Bronchial epithelial cell (primary cell): ENCODE results near the gene WDR18. TPM values are rescaled to one million over a fixed set of nuclear protein-coding genes. Genes with fewer than 3 reads are reported as not detected.
A peak's percentile ranks its signal among the peaks of the same experiment; 100 is the strongest.

Source experiments
- DNase-seq: peaks from one replicate; pipeline ENCODE4 v3.0.0-alpha.2; 2010; ENCODE audit warnings: low read depth
- FAIRE-seq: peaks from 2 replicates; lab custom pipeline; 2011; peaks lifted over from hg19 to GRCh38; lab: Jason Lieb, UNC
- H3K27me3 ChIP-seq: 2 replicates; pipeline ENCODE4 v1.5.1; 2011; ENCODE audit warnings: low read length; ENCODE audit not compliant: control insufficient read depth, insufficient read depth
- H3K36me3 ChIP-seq: 2 replicates; pipeline ENCODE4 v1.5.1; 2011; ENCODE audit warnings: low read length; ENCODE audit not compliant: control insufficient read depth, insufficient read depth
- H3K4me3 ChIP-seq: 2 replicates; pipeline ENCODE4 v1.5.1; 2011; ENCODE audit warnings: mild to moderate bottlenecking, low read depth, low read length, control low read depth
- total RNA-seq: library from RNA; depleted of rRNA; stranded (reverse); fragments of >200 nt; gene quantifications from 2 replicates; pipeline ENCODE4 v1.2.1, GENCODE V29; 2014
- TF ChIP-seq, protein P1 (sequence below): IDR thresholded peaks from 2 replicates; pipeline ENCODE4 v1.5.1; 2011; ENCODE audit warnings: mild to moderate bottlenecking, moderate library complexity, low read length, control low read depth, inconsistent platforms; ENCODE audit not compliant: insufficient read depth, severe bottlenecking

The WDR18 gene
- total RNA-seq, 1 donor from 2014 or later, result 36.3 TPM

- peak overlapping the region; percentile 96 for H3K4me3 ChIP-seq
- DNase-seq (peak; percentile 16), FAIRE-seq (no peak)
- TF ChIP-seq, protein P1, sequence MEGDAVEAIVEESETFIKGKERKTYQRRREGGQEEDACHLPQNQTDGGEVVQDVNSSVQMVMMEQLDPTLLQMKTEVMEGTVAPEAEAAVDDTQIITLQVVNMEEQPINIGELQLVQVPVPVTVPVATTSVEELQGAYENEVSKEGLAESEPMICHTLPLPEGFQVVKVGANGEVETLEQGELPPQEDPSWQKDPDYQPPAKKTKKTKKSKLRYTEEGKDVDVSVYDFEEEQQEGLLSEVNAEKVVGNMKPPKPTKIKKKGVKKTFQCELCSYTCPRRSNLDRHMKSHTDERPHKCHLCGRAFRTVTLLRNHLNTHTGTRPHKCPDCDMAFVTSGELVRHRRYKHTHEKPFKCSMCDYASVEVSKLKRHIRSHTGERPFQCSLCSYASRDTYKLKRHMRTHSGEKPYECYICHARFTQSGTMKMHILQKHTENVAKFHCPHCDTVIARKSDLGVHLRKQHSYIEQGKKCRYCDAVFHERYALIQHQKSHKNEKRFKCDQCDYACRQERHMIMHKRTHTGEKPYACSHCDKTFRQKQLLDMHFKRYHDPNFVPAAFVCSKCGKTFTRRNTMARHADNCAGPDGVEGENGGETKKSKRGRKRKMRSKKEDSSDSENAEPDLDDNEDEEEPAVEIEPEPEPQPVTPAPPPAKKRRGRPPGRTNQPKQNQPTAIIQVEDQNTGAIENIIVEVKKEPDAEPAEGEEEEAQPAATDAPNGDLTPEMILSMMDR, result no peak
- peaks cover 14% of the 10 kb centered on the region for H3K36me3 ChIP-seq
- H3K27me3 ChIP-seq, result no peaks in the 10 kb centered on the region
Observed at GRCh38 chr19:1027650-1028061, 43.5 kb downstream of the WDR18 start.

DNA sequence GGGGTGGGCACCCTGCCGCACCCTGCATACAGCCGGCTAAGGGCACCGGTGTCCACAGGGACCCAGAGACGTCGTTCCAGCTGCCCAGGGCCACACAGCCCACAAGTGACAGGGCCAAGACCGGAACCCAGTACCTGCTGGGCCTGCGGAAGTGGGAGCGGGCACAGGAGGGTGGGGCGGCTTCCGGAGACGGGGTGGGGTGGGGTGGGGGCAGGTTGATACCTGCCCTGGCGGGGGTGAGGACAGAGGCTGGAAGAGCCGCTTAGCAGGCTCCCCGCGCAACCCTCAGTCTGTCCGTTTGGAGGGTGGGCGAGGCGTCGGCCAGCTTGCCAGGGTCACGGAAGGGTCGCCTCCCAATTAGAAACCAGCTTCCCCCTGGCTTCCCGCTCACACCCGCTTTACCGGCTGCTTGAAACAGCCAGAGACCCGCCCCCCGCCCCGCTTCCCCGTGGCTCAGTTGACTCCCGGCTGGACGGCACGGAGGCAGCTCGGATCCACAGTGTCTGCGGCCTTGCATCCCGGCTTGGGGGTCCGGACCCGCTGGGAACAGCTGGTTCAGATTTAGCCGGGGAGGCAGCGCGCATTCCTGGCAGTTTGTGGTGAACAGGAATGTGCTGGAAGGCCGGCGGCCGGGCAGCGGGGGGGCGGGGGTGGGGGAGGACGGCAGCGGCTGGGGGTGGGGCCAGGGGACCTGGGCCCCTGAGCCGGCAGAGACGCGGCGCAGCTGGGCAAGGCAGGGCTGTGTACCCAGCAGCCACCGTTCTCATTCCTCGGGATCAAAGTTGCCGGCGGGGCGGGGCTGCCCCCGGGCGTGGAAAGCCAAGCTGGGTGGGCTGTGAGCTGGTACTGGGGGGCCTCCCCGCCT lies 44.1 kb downstream of the WDR18 start:
- H3K36me3 ChIP-seq, result peaks cover 14% of the 10 kb centered on the region
- TF ChIP-seq, protein P1, result no peak
- H3K4me3 ChIP-seq, result peak overlapping the region; percentile 96
- no peak for FAIRE-seq
- DNase-seq, result peak; percentile 67
- no peaks in the 10 kb centered on the region for H3K27me3 ChIP-seq

DNA sequence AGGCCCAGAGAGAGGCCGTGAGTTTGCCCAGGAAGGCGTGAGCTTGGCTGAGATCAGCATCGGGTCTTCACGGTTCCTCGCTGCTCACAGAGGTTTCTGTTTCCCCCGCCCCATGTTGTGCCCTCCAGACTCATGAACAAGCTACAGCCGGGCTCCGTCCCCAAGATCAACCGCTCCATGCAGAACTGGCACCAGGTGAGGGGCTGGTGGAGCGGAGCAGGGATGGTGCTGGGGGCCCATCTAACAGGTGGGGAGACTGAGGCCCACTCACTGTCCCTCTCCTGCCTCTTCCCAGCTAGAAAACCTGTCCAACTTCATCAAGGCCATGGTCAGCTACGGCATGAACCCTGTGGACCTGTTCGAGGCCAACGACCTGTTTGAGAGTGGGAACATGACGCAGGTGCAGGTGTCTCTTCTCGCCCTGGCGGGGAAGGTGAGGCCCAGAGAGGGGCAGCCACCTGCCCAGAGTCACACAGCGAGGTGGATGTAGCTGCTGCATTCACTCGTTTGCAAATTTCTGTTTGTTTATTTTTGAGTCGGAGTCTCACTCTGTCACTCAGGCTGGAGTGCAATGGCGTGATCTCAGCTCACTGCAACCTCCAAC lies 48.2 kb downstream of the WDR18 start:
- no peak for DNase-seq
- Histone ChIP-seq H3K27me3 (no peaks in the 10 kb centered on the region), H3K4me3 (no peak overlapping the region), H3K36me3 (peaks cover 27% of the 10 kb centered on the region)
- TF ChIP-seq, protein P1, result no peak
- no peak for FAIRE-seq

- Histone ChIP-seq H3K36me3 (peaks cover 26% of the 10 kb centered on the region), H3K4me3 (no peak overlapping the region), H3K27me3 (no peaks in the 10 kb centered on the region)
- TF ChIP-seq, protein P1, result no peak
- DNase-seq (no peak), FAIRE-seq (no peak)
Observed at GRCh38 chr19:1035998-1036621, 52.0 kb downstream of the WDR18 start.

GRCh38 chr19:1037621-1038064 lies 53.5 kb downstream of the WDR18 start:
- no peaks in the 10 kb centered on the region for H3K27me3 ChIP-seq
- H3K36me3 ChIP-seq, result peaks cover 20% of the 10 kb centered on the region
- TF ChIP-seq, protein P1, result no peak
- no peak overlapping the region for H3K4me3 ChIP-seq
- FAIRE-seq (no peak), DNase-seq (no peak)
